Keratinocyte (primary cell): Measurements from ENCODE around the gene CD3D. TPM values are rescaled to one million over a fixed set of nuclear protein-coding genes. Genes with fewer than 3 reads are reported as not detected.

Source experiments
- DNase-seq: peaks from one replicate; pipeline ENCODE4 v3.0.0-alpha.2; 2011; ENCODE audit warnings: low read depth, missing footprints, low spot score
- FAIRE-seq: peaks from 2 replicates; lab custom pipeline; 2011; peaks lifted over from hg19 to GRCh38; lab: Jason Lieb, UNC
- H2AFZ ChIP-seq: 2 replicates; pipeline ENCODE4 v1.6.0; 2012; ENCODE audit warnings: low read length, control low read depth, inconsistent platforms; ENCODE audit not compliant: control insufficient read depth
- H3K27ac ChIP-seq: 2 replicates; pipeline ENCODE4 v1.5.1; 2011; ENCODE audit warnings: low read length; ENCODE audit not compliant: control insufficient read depth, insufficient read depth
- H3K27me3 ChIP-seq: 3 replicates; pipeline ENCODE4 v1.6.0; 2011; ENCODE audit warnings: low read length; ENCODE audit not compliant: control insufficient read depth, insufficient read depth; ENCODE audit errors: extremely low read depth
- H3K36me3 ChIP-seq, 2 experiments: 2 replicates in 1 of 2; 3 replicates in 1 of 2; pipeline ENCODE4 v1.5.1; 2011; ENCODE audit warnings: low read length in 2 of 2, mild to moderate bottlenecking in 1 of 2; ENCODE audit not compliant: control insufficient read depth in 2 of 2, insufficient read depth in 2 of 2; ENCODE audit errors: extremely low read depth in 1 of 2
- H3K4me1 ChIP-seq: 3 replicates; pipeline ENCODE4 v1.5.1; 2011; ENCODE audit warnings: low read length; ENCODE audit not compliant: control insufficient read depth, insufficient read depth; ENCODE audit errors: extremely low read depth
- H3K4me2 ChIP-seq: 3 replicates; pipeline ENCODE4 v1.6.0; 2011; ENCODE audit warnings: low read depth, low read length; ENCODE audit not compliant: control insufficient read depth, insufficient read depth; ENCODE audit errors: extremely low read depth
- H3K4me3 ChIP-seq, 3 experiments: fragments of 200-600 bp in 1 of 3; sonication (generic) in 1 of 3; 2 replicates in 2 of 3; 3 replicates in 1 of 3; pipeline ENCODE4 v1.5.1; 2011 to 2016; ENCODE audit warnings: low read length in 3 of 3, mild to moderate bottlenecking in 3 of 3, control low read depth in 2 of 3, inconsistent platforms in 1 of 3, low read depth in 1 of 3, mixed read lengths in 1 of 3, mixed run types in 1 of 3, moderate library complexity in 1 of 3; ENCODE audit not compliant: control insufficient read depth in 2 of 3, insufficient read depth in 2 of 3; ENCODE audit errors: extremely low read depth in 1 of 3
- H3K79me2 ChIP-seq: 2 replicates; pipeline ENCODE4 v1.6.0; 2012; ENCODE audit warnings: low read length; ENCODE audit not compliant: control insufficient read depth, insufficient read depth
- H3K9ac ChIP-seq: 3 replicates; pipeline ENCODE4 v1.6.0; 2011; ENCODE audit warnings: low read length; ENCODE audit not compliant: control insufficient read depth, insufficient read depth; ENCODE audit errors: extremely low read depth
- H3K9me1 ChIP-seq: 3 replicates; pipeline ENCODE4 v1.6.0; 2011; ENCODE audit warnings: low read length; ENCODE audit not compliant: control insufficient read depth, insufficient read depth; ENCODE audit errors: extremely low read depth
- H3K9me3 ChIP-seq: 2 replicates; pipeline ENCODE4 v1.5.1; 2012; ENCODE audit warnings: low read depth, low read length; ENCODE audit not compliant: control insufficient read depth
- H4K20me1 ChIP-seq: 3 replicates; pipeline ENCODE4 v1.6.0; 2011; ENCODE audit warnings: low read length; ENCODE audit not compliant: control insufficient read depth, insufficient read depth; ENCODE audit errors: extremely low read depth
- EZH2 ChIP-seq: IDR thresholded peaks from one replicate; pipeline ENCODE4 v1.6.1; 2012; ENCODE audit warnings: inconsistent platforms, mild to moderate bottlenecking, low read length, moderate library complexity
- dilution Hi-C: fragments of 300-500 bp; cut with MboI; formaldehyde crosslinking; loops from one replicate; pipeline ENCODE4 v1.7.0; 2020; ENCODE audit warnings: low sequenced_read_pairs; ENCODE audit not compliant: extremely low pct_ligation_motif_present
- polyA plus RNA-seq, 5 experiments: library from polyadenylated mRNA; depleted of rRNA in 3 of 5; stranded (reverse) in 3 of 5; stranded (forward) in 1 of 5; unstranded in 1 of 5; fragments of >200 nt; gene quantifications; 1 replicate in 1 of 5; 2 replicates in 3 of 5; 3 replicates in 1 of 5; pipeline versions ENCODE4 v1.2.1 to v1.2.3, GENCODE V29; 2011 to 2012; ENCODE audit warnings: missing spikeins in 2 of 5, low read depth in 1 of 5, low replicate concordance in 1 of 5
- TF ChIP-seq, protein P1 (sequence below), 3 experiments: IDR thresholded peaks in 1 of 3; conservative IDR thresholded peaks in 1 of 3; optimal IDR thresholded peaks in 1 of 3; 2 replicates in 2 of 3; 3 replicates in 1 of 3; pipeline versions ENCODE3 to v1.5.1; 2011; ENCODE audit warnings: low read length in 3 of 3, mild to moderate bottlenecking in 3 of 3, moderate library complexity in 2 of 3, control low read depth in 1 of 3, inconsistent platforms in 1 of 3; ENCODE audit not compliant: insufficient read depth in 2 of 3; ENCODE audit errors: extremely low read depth in 1 of 3

CD3D gene
- polyA plus RNA-seq, 1 donor (not counting 4 experiments of a cell fraction or from before 2014, with no cell fraction given) = not detected

DNA sequence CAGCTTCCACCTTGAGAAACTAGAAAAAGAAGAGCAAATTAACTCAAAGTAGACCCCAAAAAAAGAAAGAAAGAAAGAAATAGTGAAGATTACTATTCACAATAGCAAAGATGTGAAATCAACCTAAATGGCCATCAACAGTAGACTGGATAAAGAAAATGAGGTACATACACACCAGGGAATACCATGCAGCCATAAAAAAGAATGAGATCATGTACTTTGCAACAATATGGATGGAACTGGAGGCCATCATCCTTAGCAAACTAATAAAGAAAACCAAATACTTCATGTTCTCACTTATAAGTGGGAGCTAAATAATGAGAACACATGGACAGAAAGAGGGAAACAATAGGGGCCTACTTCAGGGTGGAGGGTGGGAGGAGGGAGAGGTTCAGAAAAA, 13.8 kb downstream of the CD3D start:
- H3K4me2 ChIP-seq = no peak overlapping the region
- no peaks in the 10 kb centered on the region for H3K9me3 ChIP-seq
- TF ChIP-seq, protein P1, sequence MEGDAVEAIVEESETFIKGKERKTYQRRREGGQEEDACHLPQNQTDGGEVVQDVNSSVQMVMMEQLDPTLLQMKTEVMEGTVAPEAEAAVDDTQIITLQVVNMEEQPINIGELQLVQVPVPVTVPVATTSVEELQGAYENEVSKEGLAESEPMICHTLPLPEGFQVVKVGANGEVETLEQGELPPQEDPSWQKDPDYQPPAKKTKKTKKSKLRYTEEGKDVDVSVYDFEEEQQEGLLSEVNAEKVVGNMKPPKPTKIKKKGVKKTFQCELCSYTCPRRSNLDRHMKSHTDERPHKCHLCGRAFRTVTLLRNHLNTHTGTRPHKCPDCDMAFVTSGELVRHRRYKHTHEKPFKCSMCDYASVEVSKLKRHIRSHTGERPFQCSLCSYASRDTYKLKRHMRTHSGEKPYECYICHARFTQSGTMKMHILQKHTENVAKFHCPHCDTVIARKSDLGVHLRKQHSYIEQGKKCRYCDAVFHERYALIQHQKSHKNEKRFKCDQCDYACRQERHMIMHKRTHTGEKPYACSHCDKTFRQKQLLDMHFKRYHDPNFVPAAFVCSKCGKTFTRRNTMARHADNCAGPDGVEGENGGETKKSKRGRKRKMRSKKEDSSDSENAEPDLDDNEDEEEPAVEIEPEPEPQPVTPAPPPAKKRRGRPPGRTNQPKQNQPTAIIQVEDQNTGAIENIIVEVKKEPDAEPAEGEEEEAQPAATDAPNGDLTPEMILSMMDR (optimal IDR thresholded peaks at IDR 0.05 in 1 of 3, IDR thresholded peaks at IDR 0.05 in 1 of 3, conservative IDR thresholded peaks at IDR 0.05 in 1 of 3; ENCODE audit: extremely low read depth in 1 of 3, insufficient read depth in 2 of 3, low read length in 3 of 3) = no peak
- TF ChIP-seq EZH2 = no peak
- no peak for DNase-seq
- H2AFZ ChIP-seq = no peak overlapping the region
- H3K4me1 ChIP-seq = no peaks in the 10 kb centered on the region
- no peak overlapping the region for H3K4me3 ChIP-seq
- no peaks in the 10 kb centered on the region for H4K20me1 ChIP-seq
- no peak overlapping the region for H3K9ac ChIP-seq
- H3K79me2 ChIP-seq = no peaks in the 10 kb centered on the region
- no peak for FAIRE-seq
- dilution Hi-C loops = no loop called here
- H3K27ac ChIP-seq = no peak overlapping the region
- H3K36me3 ChIP-seq = no peaks in the 10 kb centered on the region
- H3K27me3 ChIP-seq = no peaks in the 10 kb centered on the region
- H3K9me1 ChIP-seq = no peaks in the 10 kb centered on the region

DNA sequence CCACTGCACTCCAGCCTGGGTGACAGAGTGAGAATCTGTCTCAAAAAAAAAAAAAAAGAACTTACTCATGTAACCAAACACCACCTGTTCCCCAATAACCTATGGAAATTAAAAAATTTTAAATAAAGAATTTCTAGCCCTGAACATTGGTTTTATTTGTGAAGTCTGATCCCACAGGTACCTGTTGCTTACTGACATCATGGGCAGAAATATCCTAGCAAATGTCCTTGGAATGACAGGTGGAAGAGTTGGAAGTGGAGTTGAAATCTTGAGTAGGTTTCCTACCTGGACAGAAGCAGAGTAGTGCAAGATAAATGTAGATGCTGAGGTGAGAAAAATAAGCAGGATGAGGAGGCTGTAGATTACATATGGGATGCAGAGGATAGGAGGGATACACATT, 17.2 kb downstream of the CD3D start:
- H3K27ac ChIP-seq = no peak overlapping the region
- FAIRE-seq (no peak), DNase-seq (no peak)
- no peaks in the 10 kb centered on the region for H3K79me2 ChIP-seq
- no peak overlapping the region for H3K4me3 ChIP-seq
- H3K36me3 ChIP-seq = no peaks in the 10 kb centered on the region
- H3K4me1 ChIP-seq = no peaks in the 10 kb centered on the region
- H3K9me3 ChIP-seq = no peaks in the 10 kb centered on the region
- H2AFZ ChIP-seq = no peak overlapping the region
- no peak overlapping the region for H3K9ac ChIP-seq
- no peak overlapping the region for H3K4me2 ChIP-seq
- dilution Hi-C loops = no loop called here
- no peaks in the 10 kb centered on the region for H3K27me3 ChIP-seq
- H4K20me1 ChIP-seq = no peaks in the 10 kb centered on the region
- TF ChIP-seq, protein P1 (optimal IDR thresholded peaks at IDR 0.05 in 1 of 3, IDR thresholded peaks at IDR 0.05 in 1 of 3, conservative IDR thresholded peaks at IDR 0.05 in 1 of 3; ENCODE audit: extremely low read depth in 1 of 3, insufficient read depth in 2 of 3, low read length in 3 of 3) = no peak
- TF ChIP-seq EZH2 = no peak
- H3K9me1 ChIP-seq = no peaks in the 10 kb centered on the region
